GM19025 (cell line): ENCODE results near the gene ARG2.
"Not testable (repeated sequence)": the region's sequence is repeated elsewhere in the genome, so short reads cannot be mapped to it uniquely, and the experiment has no call there.

Experiments used
- ATAC-seq: cut with Tn5 transposase; IDR thresholded peaks from one replicate; pipeline ENCODE4 v1.9.1; 2021; ENCODE audit warnings: mild to moderate bottlenecking, low read depth, moderate library complexity; ENCODE audit not compliant: unreplicated experiment

ARG2 gene

DNA sequence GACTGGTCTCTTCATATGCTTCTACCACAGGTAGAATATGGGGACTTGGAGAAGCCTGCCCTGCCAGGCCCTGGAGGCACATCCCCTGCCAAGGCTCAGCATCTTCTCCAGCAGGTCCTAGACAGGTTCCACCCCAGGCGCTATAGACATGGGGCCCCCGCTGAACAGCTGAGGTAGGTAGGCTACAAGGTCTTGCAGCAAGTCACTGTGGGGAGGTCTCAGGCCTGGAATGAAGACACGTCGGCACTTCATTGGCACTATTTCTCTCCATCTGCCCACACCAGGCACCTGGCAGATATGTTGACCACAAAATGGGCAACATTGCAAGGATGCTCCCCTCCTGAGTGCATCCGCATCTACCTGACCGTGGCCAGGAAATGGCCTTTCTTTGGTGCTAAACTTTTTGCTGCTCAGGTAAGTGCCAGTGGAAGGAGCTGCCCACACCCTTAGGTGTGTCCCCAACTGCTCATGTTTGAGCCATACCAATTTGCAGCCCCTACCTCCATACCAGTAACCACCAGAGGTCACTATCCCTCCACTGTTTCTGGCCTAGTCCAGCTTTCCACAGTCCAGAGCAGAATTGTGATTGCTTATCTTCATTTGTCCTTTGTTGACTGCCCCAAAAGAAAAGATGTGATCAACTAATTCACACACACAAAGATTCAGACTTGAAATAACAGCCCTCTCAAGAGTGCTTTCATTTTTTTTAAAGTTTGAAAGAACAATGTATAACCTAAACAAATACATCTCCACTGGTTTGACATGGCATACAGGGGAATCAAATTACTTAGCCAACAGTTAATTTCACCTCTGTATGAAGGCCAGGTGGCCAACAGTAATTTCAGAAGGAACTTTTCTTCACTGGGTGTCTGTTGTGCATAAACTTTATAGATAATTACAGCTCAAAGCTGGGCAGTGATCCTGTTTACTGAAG is 35.7 kb upstream of the ARG2 start:
- no peak for ATAC-seq

DNA sequence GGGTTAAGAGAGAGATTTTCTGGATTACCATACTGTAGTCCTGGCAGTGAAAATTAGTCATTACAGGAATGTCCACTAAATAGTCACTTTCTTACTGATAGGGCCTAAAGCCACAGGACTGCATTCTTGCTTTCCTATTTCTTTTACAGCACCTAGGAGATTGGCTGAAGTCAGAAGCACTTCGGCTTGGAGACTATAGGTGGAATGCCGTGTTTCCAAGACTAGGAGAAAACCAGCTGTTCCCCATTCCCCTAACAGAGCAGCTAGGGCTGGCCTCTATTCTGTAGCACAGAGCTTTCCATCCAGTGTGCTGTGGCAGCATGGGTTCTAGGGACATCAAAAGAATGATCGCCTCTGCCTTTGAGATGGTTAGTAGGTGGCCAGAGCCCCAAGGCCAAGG is 34.7 kb upstream of the ARG2 start:
- ATAC-seq, result no peak

DNA sequence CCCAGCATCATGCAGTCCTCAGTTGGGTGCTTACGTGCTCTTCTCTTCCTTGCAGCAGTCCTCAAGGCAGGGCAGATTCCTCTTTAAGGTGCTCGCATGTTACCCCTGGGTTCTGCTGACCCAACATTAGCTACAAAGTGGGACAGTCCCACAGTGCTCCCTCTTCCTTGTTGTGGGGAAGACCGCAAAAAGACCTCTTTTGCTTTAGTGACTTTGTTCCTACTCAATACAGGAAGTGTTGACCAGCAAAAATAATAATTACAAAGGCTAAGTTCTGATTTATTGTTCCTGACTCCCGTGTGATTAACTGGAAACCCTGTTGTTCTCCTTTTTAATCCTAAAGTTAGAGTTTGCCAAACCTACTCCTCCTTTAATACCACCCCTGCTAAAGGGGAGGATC is 33.4 kb upstream of the ARG2 start:
- no peak for ATAC-seq

DNA sequence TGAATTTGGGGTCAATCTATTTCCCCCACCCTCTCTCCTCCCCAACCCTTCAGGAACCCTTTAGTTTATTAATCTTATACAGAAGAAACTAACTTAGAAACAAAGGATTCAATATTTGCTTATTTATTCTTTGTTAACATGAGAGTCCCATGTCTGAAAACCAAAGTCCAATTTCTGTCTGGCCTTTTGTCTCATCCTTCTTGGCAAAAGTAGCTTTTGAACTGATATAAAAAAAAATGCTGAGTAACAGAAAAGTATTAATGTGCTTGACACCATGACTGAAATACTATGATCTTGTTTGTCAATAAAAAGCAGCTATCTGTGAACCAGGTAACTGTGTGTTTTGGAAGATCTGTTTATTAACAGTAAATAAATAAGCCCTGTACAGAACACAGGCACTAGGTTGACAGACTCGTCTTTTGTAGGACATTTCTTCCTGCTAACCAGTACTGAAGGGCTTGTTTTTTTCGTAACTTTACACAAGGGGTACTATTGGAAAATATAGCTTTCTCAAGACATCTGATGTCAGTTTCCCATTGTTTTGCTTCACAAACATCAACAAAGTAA is 30.4 kb upstream of the ARG2 start:
- no peak for ATAC-seq

DNA sequence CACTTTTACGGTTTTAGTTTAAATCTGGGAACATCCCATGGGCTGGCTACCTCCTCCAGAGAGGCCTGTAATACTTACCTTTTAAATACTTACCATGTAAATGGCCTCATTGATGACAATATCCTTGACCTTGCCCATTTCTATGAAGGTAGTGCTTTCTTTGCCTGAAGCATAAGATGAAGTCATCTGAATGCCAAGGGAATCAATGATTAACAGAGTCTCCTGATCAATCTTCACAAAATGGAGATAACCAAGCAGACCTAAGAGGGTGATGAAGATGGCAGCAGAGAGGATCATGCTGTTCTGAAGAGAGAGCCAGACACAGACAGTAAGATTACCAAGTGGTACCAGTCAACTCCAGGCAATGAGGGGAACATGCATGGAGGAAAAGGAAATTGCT is 26.1 kb upstream of the ARG2 start:
- ATAC-seq, result not testable (repeated sequence)

DNA sequence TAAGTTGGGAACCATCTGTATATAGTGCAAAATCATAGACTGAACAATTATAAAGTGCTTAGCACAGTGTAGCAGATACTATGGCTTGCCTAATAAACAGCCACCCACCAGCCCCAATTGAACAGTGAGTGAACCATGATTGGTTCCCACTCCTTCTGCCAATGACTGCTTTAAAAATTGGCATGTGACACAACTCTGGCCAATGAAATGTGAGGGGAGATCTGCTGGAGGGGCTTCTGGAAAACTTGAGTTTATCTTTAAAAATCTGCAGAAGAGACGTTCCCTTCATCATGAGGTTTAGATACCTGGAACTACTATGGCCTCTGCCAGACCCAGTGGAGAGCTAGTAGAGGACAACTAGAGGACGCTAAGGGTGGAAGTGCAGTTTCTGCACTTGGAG is 24.3 kb upstream of the ARG2 start:
- no peak for ATAC-seq

DNA sequence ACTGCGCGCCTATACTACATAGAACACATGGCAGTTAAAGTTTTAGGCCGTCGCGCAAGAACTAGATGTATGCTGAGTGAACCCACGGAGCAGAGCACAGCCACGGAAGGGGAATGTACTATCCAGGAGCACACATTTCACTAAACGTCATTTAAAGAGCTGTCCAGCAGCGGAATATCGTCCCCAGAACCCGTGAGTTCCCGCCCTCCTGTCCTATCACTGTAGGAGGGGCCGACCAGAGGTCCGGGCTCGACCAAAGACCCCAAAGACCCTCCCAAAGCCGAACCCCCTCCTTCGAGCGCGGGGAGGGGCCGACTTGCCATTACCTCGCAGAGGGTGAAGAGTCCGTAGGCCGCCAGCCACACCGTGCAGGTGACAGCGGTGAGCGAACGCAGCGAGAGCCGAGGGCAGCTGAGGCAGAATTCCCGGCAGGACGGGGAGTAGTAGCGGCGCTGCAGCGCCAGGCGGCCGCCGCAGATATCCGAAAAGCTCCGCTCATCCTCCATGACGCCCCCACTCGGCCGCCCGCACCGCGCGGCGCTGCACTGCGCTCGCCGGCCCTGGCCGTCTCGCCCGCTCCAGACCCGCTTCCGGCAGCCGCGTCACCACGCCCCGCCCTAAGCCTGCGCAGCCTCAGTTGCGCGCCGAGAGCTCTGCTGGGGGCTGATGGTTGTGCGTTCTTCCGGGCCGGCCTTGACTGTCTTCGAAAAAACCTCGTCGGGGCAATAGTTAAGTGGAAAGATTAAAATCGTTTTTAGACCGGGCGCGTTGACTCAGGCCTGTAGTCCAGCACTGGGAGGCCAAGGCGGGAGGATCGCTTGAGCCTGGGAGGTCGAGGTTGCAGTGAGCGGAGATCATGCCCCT is 19.8 kb upstream of the ARG2 start, which contains the start of gene PIGH:
Gene PIGH (minus strand): TSS at position 571 of the 864 bp plus-strand sequence. CDS start 65 bp downstream, at position 506.
- ATAC-seq, result peak; percentile 93

DNA sequence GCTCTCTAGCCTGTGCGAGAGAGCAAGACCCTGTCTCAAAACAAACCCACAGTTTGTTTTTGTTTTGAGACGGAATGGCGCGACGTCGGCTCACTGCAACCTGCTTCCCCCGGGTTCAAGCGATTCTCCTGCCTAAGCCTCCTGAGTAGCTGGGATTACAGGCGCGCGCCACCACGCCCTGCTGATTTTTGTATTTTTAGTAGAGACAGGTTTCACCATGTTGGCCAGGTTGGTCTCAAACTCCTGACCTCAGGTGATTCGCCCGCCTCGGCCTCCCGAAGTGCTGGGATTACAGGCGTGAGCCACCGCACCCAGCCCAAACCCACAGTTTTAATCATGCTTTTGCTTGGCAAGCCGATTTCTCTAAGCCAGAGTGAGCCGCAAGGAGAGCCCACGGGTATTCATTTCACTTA is 19.2 kb upstream of the ARG2 start:
- ATAC-seq, result peak; percentile 3

DNA sequence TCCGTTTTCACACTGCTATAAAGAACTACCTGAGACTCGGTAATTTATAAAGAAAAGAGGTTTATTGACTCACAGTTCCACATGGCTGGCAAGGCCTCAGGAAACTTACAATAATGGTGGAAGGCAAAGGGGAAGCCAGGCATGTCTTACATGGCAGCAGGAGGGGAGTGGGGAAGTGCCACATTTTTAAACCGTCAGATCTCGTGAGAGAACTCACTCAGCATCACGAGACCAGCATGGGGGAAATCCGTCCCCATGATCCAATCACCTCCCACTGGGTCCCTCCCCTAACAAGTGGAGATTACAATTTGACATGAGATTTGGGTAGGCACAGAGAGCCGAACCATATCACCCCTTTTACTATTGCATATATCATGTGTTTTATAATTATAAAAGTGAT is 17.6 kb upstream of the ARG2 start:
- ATAC-seq, result no peak

DNA sequence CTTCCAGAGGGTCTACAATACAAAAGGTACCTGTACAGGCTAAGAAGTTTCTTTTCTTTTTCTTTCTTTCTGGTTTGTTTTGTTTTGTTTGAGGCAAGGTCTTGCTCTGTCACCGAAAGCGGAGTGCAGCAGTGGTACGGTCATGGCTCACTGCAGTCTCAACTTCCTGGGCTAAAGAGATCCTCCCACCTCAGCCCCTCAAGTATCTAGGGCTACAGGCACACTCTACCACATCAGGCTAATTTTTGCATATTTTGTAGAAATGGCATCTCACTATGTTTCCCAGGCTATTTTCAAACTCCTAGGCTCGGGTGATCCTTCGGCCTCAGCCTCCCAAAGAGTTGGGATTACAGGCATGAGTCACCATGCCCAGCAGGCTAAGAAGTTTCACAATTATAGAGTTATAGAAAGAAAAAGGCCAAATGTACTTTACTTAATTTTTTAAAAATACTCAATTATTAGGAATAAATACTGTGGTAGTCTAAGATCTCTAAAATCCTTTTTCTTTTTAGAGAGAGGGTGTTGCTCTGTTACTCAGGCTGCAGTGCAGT is 16.6 kb upstream of the ARG2 start:
- ATAC-seq, result peak; percentile 33

DNA sequence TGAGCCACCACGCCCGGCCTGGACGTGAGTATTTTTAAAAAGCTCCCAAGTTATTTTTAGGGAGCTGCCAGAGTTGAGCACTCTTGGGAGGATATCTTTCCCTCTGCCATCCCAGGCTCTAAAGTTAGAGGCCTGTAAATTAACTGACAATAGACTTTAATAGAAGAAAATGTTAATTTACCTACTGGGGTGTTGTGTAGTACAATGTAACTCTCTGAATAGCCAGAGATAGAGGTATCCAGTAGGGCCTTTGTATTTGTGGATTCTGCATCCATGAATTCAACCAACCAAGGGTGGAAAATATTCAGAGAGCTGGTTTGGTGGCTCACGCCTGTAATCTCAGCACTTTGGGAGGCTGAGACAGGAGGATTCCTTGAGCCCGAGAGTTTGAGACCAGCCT is 12.1 kb upstream of the ARG2 start:
- ATAC-seq, result no peak

DNA sequence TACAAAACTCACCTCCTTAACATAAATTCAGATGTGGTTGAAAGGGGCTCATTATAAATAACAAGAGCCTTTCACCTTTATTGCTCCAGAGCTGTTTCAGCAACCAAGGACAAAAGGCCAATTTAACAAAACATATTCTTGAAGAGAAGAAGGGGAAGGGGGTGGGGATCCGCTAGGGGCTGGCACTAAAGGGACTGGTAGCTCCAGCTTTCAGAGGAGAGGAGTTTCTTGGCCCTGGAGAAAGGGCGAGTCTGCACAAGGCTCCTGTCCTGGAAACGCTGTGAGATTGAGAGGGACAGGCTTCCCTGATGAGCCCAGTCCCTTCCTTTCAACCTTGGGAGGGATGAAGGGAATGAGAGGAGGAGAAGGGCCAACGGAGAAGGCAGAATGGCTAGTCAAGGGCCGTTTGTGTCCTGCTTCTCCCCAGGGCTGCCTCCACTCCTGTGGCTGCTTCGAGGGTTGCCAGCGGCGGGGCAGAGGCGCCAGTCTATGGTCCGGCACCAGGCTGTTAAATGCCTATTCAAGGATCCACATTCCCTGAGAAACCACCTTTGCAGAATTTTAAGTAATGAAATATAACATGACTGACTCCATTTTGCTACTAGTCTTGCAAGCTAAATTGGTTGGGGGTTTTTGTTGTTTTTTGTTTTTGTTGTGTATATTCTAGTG is 9.9 kb upstream of the ARG2 start:
- no peak for ATAC-seq

DNA sequence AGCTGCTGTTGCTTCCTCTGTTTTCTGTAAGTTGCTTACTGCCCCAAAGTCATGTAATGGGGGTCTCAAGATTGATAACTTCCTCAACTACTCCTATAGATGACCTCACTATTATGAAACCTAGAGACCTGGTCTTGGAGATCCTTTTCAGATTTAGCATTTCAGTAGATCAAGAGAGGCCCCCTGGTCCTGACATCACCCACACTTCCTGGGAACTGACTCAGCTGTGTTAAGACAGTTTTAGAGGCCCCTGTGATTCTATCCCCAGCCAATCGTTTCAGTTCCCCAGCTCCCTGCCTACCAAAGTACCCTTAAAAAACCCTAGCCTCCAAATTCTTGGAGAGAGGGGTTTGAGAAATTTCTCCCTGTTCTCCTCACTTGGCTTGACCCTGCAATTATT is 9.2 kb upstream of the ARG2 start:
- no peak for ATAC-seq

DNA sequence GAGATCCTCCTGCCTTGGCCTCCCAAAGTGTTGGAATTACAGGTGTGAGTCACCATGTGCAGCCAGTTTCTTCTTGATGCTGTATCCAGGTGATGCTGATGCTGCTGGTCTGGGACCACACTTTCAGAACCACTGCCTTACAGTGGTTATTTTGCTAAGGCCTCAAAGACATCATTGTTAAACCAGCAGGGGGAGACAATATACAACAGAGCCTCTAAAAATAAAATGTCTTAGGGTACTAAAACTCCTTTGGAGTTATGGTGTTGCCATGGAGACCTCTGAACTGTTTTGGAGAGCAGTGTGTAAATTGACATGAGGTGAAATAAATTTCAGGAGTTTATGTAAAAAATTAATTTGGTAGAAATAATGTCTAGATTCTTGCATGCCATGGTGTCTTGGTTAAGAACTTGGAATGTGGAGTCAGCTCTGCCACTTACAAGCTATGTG is 1.1 kb upstream of the ARG2 start:
- no peak for ATAC-seq

DNA sequence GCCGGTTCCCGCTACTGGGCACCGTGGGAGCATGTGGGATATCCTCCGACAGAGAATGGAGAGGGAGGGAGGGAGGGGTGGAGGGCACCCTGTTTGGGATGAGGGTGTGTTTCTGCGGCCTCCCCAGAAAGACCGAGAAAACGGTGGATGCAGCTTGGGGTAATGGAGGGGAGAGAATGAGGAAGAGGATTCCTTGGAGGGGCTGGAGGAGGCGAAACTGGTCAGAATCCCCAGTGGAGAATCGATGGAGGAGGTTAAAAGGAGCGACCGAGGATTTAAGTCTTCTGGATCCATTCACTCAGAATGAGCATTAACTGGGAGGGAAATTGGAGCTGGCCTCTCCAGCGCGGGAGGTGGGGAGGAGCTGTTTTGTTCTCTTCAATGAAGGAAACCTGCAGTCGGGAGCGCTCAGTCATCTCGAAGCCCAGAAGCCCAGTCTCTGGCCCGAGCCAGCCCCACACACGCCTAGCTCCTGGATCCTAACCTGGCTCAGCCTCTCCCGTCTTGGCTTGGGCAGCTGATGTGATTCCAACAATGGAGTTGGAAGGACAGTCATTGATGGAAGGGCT is 581 bp downstream of the ARG2 start:
- no peak for ATAC-seq

DNA sequence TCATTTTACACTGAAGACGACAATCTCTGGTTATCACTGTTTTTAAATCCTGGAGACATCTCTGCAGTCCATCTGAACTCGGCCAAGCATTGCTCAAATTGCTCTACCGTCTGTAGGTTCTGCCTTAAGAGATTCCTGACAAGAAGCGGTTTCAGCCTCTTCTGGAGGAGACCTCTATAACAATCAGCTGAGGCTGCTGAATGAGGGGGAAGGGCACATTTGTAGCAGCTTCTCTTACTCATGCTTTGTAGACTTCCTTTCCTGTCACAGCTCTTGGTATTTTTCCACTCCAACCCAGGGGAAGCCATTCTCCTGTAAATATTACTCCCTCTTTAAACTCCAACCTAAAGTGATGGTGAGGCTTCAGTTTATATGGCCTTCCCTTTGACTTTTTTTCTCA is 3.0 kb downstream of the ARG2 start:
- ATAC-seq, result no peak

DNA sequence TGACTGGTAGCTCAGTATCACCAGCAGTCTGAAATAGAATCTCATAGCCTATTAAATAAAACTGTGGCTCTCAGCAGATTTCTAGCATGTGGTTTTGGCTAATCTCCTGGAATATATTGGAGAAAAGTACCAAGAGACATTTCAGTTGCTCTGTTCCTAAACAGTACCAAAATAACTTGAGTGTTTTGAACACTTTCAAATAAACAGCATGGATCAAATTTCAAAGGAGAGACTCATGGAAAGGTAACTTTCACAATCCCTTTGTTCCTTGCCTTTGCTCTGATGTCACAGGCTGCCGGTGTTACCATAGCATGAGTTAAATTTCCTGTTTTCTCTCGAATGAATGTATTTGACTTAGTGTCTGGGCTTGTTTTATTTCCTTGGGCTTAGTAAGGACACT is 3.4 kb downstream of the ARG2 start:
- ATAC-seq, result no peak

DNA sequence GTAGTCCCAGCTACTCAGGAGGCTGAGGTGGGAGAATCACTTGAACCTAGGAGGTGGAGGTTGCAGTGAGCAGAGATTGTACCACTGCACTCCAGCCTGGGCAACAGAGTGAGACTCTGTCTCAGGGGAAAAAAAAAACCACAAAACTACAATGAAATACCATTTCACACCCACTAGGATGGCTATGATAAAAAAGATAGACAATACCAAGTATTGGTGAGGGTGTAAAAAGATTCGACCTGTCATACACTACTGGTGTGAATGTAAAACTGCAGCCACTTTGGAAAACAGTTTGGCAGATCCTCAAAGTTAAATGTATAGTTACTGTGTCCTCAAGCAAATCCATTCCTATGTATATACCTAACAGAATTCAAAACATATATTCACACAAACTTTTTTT is 6.4 kb downstream of the ARG2 start:
- not testable (repeated sequence) for ATAC-seq

DNA sequence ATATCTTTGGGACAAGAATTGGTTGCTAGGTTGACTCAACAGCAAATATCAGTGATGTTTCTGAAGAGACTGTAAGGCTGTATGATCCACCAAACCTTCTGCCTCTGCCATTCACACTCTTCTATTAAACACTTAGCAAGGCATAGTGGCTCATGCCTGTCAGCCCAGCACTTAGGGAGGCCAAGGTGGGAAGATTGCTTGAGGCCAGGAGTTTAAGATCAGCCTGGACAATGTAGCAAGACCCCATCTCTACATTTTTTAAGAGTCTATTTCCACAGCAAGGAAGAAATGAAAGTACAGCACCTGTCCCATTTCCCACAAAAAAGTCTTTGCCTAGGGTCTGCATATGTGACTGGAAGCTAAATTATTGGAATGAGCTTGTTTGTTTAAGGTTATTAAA is 7.8 kb downstream of the ARG2 start:
- ATAC-seq, result no peak

DNA sequence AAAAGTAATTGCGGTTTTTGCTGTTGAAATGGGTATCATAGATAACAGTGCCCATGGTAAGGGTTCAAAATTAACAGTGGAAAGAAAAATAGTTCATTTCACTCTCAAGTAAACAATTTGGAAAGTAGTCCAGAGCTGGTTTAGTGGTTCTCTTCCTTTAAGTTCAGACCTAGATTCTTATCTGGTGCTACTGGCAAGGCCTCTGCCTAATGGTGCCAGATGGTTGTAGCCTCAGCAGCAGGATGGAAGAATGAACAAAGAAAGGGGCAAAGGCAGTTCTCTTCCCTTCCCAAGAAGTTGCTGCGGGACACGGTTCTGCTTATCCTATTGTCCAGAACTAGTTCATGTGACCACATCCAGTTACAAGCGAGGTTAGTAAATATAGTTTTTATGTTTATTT is 10.5 kb downstream of the ARG2 start:
- no peak for ATAC-seq
